Sigmoid colon (tissue), 4 donors: ENCODE measurements around the gene MAT2A.

Experiments used
- EP300 ChIP-seq, 4 donors: sonication (generic); formaldehyde crosslinking; IDR thresholded peaks; one replicate each; pipeline ENCODE4 v1.6.1; 2017; ENCODE audit warnings: antibody characterized with exemption in 4 of 4
- POLR2A ChIP-seq, 2 donors: fragments of 450-650 bp; IDR thresholded peaks; one replicate each; pipeline ENCODE4 v1.6.1; 2016; ENCODE audit warnings: antibody characterized with exemption in 2 of 2, mild to moderate bottlenecking in 2 of 2, moderate library complexity in 2 of 2
- TF ChIP-seq, protein P1 (sequence below), 4 experiments: fragments of 450-650 bp in 3 of 4; fragments of 200-600 bp in 1 of 4; IDR thresholded peaks; one replicate each; pipeline ENCODE4 v1.5.1; 2016 to 2019; ENCODE audit warnings: antibody characterized with exemption in 4 of 4, mild to moderate bottlenecking in 3 of 4, moderate library complexity in 2 of 4

DNA sequence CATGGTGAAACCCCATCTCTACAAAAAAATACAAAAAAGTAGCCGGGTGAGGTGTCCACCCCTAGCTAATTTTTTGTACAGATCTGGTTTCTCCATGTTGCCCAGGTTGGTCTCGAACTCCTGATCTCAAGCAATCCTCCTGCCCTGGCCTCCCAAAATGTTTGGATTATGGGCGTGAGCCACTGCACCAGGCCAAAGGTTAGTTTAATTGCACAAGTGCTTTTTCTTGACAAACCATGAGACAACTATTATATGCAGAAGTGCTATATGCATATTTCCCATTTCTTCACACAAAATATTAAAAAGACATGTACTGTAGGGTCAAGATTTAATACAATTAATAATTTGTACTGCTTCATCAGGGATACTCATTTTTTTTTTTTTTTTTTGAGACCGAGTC, 27.3 kb downstream of the MAT2A start:
- TF ChIP-seq POLR2A (IDR thresholded peaks at IDR 0.05): no peak
- TF ChIP-seq, protein P1, sequence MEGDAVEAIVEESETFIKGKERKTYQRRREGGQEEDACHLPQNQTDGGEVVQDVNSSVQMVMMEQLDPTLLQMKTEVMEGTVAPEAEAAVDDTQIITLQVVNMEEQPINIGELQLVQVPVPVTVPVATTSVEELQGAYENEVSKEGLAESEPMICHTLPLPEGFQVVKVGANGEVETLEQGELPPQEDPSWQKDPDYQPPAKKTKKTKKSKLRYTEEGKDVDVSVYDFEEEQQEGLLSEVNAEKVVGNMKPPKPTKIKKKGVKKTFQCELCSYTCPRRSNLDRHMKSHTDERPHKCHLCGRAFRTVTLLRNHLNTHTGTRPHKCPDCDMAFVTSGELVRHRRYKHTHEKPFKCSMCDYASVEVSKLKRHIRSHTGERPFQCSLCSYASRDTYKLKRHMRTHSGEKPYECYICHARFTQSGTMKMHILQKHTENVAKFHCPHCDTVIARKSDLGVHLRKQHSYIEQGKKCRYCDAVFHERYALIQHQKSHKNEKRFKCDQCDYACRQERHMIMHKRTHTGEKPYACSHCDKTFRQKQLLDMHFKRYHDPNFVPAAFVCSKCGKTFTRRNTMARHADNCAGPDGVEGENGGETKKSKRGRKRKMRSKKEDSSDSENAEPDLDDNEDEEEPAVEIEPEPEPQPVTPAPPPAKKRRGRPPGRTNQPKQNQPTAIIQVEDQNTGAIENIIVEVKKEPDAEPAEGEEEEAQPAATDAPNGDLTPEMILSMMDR (IDR thresholded peaks at IDR 0.05): no peak
- TF ChIP-seq EP300 (IDR thresholded peaks at IDR 0.05): no peak
